GM12878 (cell line): ENCODE results near the gene PRKG1. TPM values are rescaled to one million over a fixed set of nuclear protein-coding genes. Genes with fewer than 3 reads are reported as not detected.

Experiments
- ATAC-seq: fragments of 200-7000 bp; cut with Tn5 transposase; 3 replicates; pipeline ENCODE4 v1.9.1; 2020; ENCODE audit warnings: mild to moderate bottlenecking, moderate library complexity
- BruUV-seq: library from RNA; stranded (reverse); fragments of 400-500 nt; replicated peaks from 2 replicates; lab custom pipeline; 2021; lab: Mats Ljungman, UMichigan
- CTCF ChIA-PET: fragments of 300-600 bp; sonication (Branson Sonifier 250); formaldehyde crosslinking; extraction: SDS; loops from one replicate; lab custom pipeline; 2021; ENCODE audit warnings: inconsistent platforms; lab: Yijun Ruan, JAX
- POLR2A ChIA-PET: fragments of 350-600 bp; formaldehyde crosslinking; extraction: SDS; loops from one replicate; lab custom pipeline; 2021; ENCODE audit warnings: inconsistent platforms; lab: Charles Lee
- RAD21 ChIA-PET: fragments of 300-600 bp; sonication (Branson Sonifier 250); formaldehyde crosslinking; loops from one replicate; lab custom pipeline; 2023; ENCODE audit warnings: antibody characterized with exemption; ENCODE audit not compliant: unreplicated experiment; lab: Charles Lee
- SMC1A ChIA-PET: fragments of 300-600 bp; sonication (Branson Sonifier 250); formaldehyde crosslinking; loops from one replicate; lab custom pipeline; 2023; ENCODE audit not compliant: unreplicated experiment, uncharacterized antibody; lab: Charles Lee
- DNase-seq: peaks from one replicate; pipeline ENCODE4 v3.0.0-alpha.2; 2011; ENCODE audit warnings: low read depth, low spot score
- FAIRE-seq: peaks from 3 replicates; lab custom pipeline; 2011; peaks lifted over from hg19 to GRCh38; lab: Jason Lieb, UNC
- H2AFZ ChIP-seq: 2 replicates; pipeline ENCODE4 v1.6.0; 2011; ENCODE audit warnings: low read depth, low read length, control low read depth; ENCODE audit not compliant: control insufficient read depth
- H3K27ac ChIP-seq: 2 replicates; pipeline ENCODE4 v1.5.1; 2011; ENCODE audit warnings: control low read depth; ENCODE audit not compliant: control insufficient read depth, insufficient read depth
- H3K27me3 ChIP-seq, 2 experiments: replicated peaks in 1 of 2; 2 replicates each; pipeline versions ENCODE4 v1.6.0 to v1.6.1; 2011; ENCODE audit warnings: low read length in 1 of 2; ENCODE audit not compliant: control insufficient read depth in 2 of 2, insufficient read depth in 2 of 2
- H3K36me3 ChIP-seq, 2 experiments: 2 replicates each; pipeline ENCODE4 v1.5.1; 2011; ENCODE audit warnings: low read length in 1 of 2; ENCODE audit not compliant: control insufficient read depth in 2 of 2, insufficient read depth in 2 of 2
- H3K4me1 ChIP-seq: 2 replicates; pipeline ENCODE4 v1.6.1; 2011; ENCODE audit warnings: mild to moderate bottlenecking, low read length, moderate library complexity, mixed read lengths; ENCODE audit not compliant: control insufficient read depth, insufficient read depth
- H3K4me2 ChIP-seq: 2 replicates; pipeline ENCODE4 v1.6.0; 2011; ENCODE audit warnings: control low read depth; ENCODE audit not compliant: control insufficient read depth, insufficient read depth
- H3K4me3 ChIP-seq: fragments of 200-600 bp; sonication (generic); 2 replicates; pipeline ENCODE4 v1.5.1; 2016
- H3K79me2 ChIP-seq: 2 replicates; pipeline ENCODE4 v1.6.0; 2011; ENCODE audit warnings: low read length; ENCODE audit not compliant: control insufficient read depth, insufficient read depth
- H3K9ac ChIP-seq: 2 replicates; pipeline ENCODE4 v1.8.0; 2011; ENCODE audit warnings: low read length, control low read depth, mixed read lengths; ENCODE audit not compliant: control insufficient read depth, insufficient read depth
- H3K9me3 ChIP-seq: replicated peaks from 3 replicates; pipeline ENCODE4 v1.5.1; 2011; ENCODE audit warnings: mild to moderate bottlenecking, low read length; ENCODE audit not compliant: control insufficient read depth, insufficient read depth
- H4K20me1 ChIP-seq: 2 replicates; pipeline ENCODE4 v1.6.0; 2011; ENCODE audit not compliant: control insufficient read depth, insufficient read depth
- CEBPZ ChIP-seq: fragments of 150-350 bp; IDR thresholded peaks from 2 replicates; pipeline ENCODE4 v1.6.1; 2016; ENCODE audit warnings: low read depth, low read length
- E2F8 ChIP-seq: fragments of 450-650 bp; IDR thresholded peaks from 2 replicates; pipeline ENCODE4 v1.6.1; 2018; ENCODE audit warnings: mild to moderate bottlenecking, low read depth, moderate library complexity; ENCODE audit not compliant: partially characterized antibody
- IKZF1 ChIP-seq: fragments of 450-650 bp; conservative IDR thresholded peaks from 2 replicates; pipeline ENCODE4 v1.6.1; 2017; ENCODE audit warnings: antibody characterized with exemption, mild to moderate bottlenecking
- RBBP5 ChIP-seq: fragments of 200-600 bp; sonication (generic); conservative IDR thresholded peaks from 2 replicates; pipeline ENCODE4 v1.6.1; 2016
- SMARCA5 ChIP-seq: fragments of 450-650 bp; IDR thresholded peaks from 2 replicates; pipeline ENCODE4 v1.6.1; 2017; ENCODE audit warnings: mild to moderate bottlenecking
- TCF7 ChIP-seq: IDR thresholded peaks from 2 replicates; pipeline ENCODE4 v1.6.1; 2014; ENCODE audit warnings: antibody characterized with exemption, borderline replicate concordance
- WRNIP1 ChIP-seq: IDR thresholded peaks from 2 replicates; pipeline ENCODE4 v1.6.1; 2011; ENCODE audit warnings: low read depth, low read length, improper control_type of control experiment, borderline replicate concordance
- WGBS: methylation state at CpG from one replicate; pipeline ENCODE4 v1.1.6; 2016; ENCODE audit warnings: low lambda C conversion rate; ENCODE audit not compliant: insufficient replicate concordance, insufficient coverage; ENCODE audit errors: missing lambda C conversion rate; 5-methylcytosine and 5-hydroxymethylcytosine counted together
- in situ Hi-C: fragments of 300-500 bp; cut with MboI; formaldehyde crosslinking; loops from 9 replicates; pipeline ENCODE4 v1.14.3; 2018; ENCODE audit warnings: mixed read lengths
- intact Hi-C: fragments of 100-400 bp; cut with micrococcal nuclease; formaldehyde crosslinking; loops from one replicate; pipeline ENCODE4 v1.14.2; 2022; ENCODE audit not compliant: unreplicated experiment
- polyA plus RNA-seq, 11 experiments: library from polyadenylated mRNA; depleted of rRNA in 4 of 11; unstranded in 6 of 11; stranded (reverse) in 5 of 11; fragments of >200 nt; fragmentation: Nextera tagmentation in 4 of 11; fragmentation: Illumina TruSeq in 1 of 11; extraction: Ambion mirVana in 4 of 11; extraction: Trizol in 1 of 11; gene quantifications; 1 replicate in 1 of 11; 2 replicates in 10 of 11; pipeline versions ENCODE4 v1.2.1 to v1.2.3, GENCODE V29; 2011 to 2016; ENCODE audit warnings: inconsistent platforms in 2 of 11, missing spikeins in 2 of 11, low read depth in 1 of 11
- total RNA-seq, 4 experiments: library from RNA; depleted of rRNA in 3 of 4; stranded (reverse); fragments of >200 nt in 3 of 4; fragmentation: Illumina TruSeq in 1 of 4; extraction: Trizol in 1 of 4; gene quantifications; 2 replicates each; pipeline versions ENCODE4 v1.2.1 to v1.2.3, GENCODE V29; 2013 to 2021

PRKG1 gene
- total and polyA plus RNA-seq, 10 of the 15 experiments (the other 5 are each of a cell fraction or from before 2014, with no cell fraction given) = 0.04 to 0.05 TPM; not detected in 8

GRCh38 chr10:52334595-52334994 lies 1260.3 kb downstream of the PRKG1 start:
- no peak overlapping the region for H2AFZ ChIP-seq
- H4K20me1 ChIP-seq = no peaks in the 10 kb centered on the region
- ChIA-PET RAD21 (no interaction called here), CTCF (no interaction called here)
- DNase-seq (no peak), FAIRE-seq (no peak)
- intact Hi-C loops = no loop called here
- no peak overlapping the region for H3K4me3 ChIP-seq
- TF ChIP-seq CEBPZ (no peak), WRNIP1 (no peak), SMARCA5 (no peak), TCF7 (no peak), E2F8 (no peak), IKZF1 (no peak), RBBP5 (no peak)
- TF ChIP-seq, all 136 proteins: peak for 0
- in situ Hi-C loops = no loop called here
- Histone ChIP-seq H3K4me2 (no peak overlapping the region), H3K9me3 (no peaks in the 10 kb centered on the region), H3K79me2 (no peaks in the 10 kb centered on the region), H3K9ac (no peak overlapping the region), H3K4me1 (no peaks in the 10 kb centered on the region), H3K27me3 (no peaks in the 10 kb centered on the region), H3K27ac (no peak overlapping the region), H3K36me3 (no peaks in the 10 kb centered on the region)
- ChIA-PET POLR2A (no interaction called here), SMC1A (no interaction called here)
- no peak for ATAC-seq
- BruUV-seq = no TSS peak
- WGBS = 32% methylated on average over 1 of the region's 1 CpG
